Measurements from ENCODE around the gene CST4.
"Not testable (repeated sequence)": the region's sequence is repeated elsewhere in the genome, so short reads cannot be mapped to it uniquely, and the experiment has no call there.

Gene CST4

GRCh38 chr20:23688684-23689398 is at the start of gene CST4:
TSS of gene CST4 (minus strand) at chr20:23689038. CDS start at chr20:23688969, 69 bp downstream.
- DNase-seq = peak in 2 of 3 experiments; percentile 20 to 26

- not testable (repeated sequence) for DNase-seq
Observed at GRCh38 chr20:23735391-23735790, 46.6 kb upstream of the CST4 start.

DNA sequence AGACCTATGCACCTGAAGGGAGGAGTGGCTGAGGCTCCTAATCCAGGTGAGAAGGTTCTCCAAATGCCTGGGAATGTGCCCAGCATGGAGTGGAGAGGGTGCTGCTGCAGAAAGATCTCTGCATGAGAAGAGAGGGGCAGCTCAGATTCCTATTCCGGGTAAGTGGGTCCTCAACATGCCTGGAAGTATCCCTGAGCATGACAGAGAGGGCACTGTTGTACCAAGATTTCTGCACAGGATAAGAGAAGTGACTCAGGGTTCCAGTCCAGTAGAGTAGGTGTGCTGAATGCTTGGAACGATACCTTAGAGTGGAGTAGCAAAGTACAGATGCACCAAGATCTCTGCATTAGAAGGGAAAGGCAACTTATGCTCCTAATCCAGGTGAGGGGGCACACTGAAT is 46.1 kb upstream of the CST4 start:
- DNase-seq = not testable (repeated sequence)

DNA sequence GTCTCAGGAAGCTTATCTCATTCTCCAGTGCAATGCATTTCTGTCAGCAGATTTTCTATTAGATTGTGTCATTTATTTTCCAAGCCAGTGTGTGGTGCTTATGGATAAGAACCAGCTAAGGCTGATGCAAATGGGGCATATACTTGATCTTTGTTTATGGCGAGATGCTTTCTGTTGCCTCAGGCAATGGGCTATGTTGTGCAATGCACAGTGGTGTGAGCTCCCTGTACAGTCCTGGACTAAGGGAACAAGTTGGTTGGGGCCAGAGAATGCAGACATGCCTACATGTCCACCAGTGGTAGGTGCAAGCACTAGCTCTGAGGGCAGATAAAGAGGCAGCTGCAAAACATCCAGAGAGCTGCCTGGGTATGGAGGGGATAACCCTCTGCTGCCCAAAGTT is 45.6 kb upstream of the CST4 start:
- not testable (repeated sequence) for DNase-seq

DNA sequence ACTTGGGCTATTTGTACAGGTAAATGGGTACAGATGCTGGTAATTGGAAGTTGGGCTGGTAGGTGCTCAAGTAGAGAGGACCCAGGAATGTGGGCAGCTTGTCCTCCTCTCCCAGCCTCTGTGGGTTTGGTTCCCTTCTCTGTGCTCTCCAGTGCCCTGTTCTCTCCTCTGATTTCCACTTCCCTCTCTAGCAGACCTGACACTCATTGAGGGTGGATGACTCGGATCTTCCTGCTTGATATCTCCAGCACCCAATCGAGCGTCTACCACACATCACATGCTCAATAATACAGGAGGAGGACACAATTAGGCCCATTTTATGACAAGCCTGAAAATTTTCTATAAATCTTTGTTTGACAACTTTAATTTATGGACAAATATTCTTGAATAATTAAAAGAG is 38.2 kb upstream of the CST4 start:
- no peak for DNase-seq

- no peak for DNase-seq
Observed at GRCh38 chr20:23725102-23725501, 36.3 kb upstream of the CST4 start.

- peak; percentile 3 to 48 (median 15) for DNase-seq
Observed at GRCh38 chr20:23723659-23724307, 34.9 kb upstream of the CST4 start.

DNA sequence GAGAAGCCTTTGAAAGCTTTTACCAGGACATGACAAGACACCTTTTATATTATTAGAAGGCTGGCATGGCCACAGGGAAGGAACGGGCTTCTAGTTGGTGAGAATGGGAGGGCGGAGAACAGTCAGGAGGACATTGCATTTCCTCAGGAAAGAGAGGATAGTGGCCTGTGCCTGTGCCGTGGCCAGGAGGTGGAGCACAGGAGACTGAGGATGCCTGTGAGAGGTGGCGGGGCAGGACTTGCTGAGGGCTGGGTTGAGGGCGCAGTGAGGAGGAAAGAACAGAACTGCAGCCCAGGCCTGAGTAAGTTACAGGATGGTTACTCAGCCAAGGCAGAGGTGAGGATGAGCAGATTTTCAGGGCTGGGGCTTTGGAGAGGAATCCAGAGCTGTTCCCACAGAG is 34.0 kb upstream of the CST4 start:
- not testable (repeated sequence) for DNase-seq

DNA sequence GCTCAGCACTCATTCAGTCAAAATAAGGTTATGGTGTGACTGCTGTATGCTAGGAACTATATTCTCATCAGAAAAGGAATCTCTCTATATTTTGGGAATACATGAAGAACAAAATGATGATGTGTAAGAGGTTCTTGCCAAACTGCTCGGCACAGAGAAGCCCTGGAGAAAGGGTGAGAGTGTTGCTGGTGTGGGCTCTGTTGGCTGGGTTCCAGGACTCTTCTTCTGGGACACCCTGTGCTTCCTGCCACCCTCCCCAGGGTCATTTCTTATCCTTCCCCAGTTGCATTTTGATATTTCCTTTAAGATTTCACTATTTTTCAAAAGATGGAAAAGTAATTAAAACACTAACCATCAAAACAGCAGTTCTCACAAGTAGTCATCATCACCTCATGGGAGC is 33.1 kb upstream of the CST4 start:
- DNase-seq = no peak

- DNase-seq = not testable (repeated sequence)
Observed at GRCh38 chr20:23719351-23719750, 30.5 kb upstream of the CST4 start.

DNA sequence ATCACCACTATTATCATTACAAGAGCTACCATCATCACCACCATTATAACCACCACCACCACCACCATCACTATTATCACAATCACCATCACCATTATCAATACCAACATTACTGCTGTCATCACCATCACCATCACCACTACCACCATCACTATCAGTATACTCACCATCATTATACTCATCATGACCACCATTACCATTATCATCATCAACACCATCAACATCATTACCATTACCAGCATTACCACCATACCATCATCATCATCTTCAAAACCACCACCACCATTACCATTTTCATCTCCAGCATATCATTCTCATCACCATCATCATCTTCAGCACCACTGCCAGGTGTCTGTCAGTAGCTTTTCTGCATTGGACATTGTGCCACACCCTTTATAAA is 22.9 kb upstream of the CST4 start:
- DNase-seq = not testable (repeated sequence)

DNA sequence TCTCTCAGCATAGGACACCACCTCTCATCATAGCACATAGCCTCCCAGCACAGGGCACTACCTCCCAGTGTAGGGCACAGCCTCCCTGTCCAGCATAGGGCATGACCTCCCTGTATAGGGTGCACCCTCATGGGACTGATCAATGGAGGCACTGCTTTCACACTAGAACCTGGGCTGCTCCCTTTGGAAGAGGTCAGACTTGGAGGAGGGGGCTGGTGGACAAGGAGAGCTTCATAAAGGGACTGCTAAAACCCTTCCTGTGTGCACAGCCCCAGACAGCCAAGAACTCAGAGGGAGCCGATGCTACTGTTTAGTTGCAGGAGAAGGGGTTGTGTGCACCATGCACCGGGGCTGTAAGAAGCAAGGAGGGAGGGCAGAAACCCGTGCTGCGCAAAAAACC is 21.9 kb upstream of the CST4 start:
- no peak for DNase-seq

DNA sequence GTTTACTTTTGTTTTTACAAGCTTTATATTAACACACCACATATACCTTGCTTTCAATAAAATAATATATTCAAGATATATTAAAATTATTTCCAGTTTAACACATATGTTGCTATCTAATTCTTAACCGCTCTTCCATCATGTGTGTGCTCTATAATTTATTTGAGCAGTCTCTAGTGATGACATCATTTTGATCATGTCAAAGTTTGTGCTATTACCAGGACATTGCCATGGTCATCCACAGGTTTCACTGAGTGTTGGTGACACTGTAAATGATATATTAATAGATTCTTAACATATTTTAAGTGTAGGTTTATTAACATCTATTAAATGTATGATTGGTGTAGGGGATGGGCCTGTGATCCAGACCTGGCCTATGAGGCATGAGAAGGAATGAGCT is 17.1 kb upstream of the CST4 start:
- no peak for DNase-seq

- DNase-seq = no peak
Observed at GRCh38 chr20:23702021-23702420, 13.2 kb upstream of the CST4 start.

DNA sequence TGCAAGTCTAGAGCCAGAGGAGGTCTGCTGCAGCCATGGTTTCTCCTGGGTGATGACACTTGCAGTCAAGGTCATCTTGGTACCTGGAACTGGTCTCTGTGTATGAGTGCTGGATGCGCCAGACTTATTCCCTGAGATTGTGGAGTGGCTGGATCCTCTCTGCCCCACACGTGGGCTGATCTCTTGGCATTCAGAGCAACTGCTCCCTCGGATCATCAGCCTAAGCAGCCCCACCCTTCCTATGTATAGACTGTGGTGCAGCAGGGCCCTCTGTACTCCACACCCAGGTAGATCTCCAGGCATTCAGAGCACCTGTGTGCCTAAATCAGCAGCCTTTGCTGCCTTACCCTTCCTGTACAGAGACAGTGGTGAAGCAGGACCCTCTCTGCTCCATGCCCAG is 12.1 kb upstream of the CST4 start:
- DNase-seq = no peak

- no peak for DNase-seq
Observed at GRCh38 chr20:23697947-23698346, 9.1 kb upstream of the CST4 start.

DNA sequence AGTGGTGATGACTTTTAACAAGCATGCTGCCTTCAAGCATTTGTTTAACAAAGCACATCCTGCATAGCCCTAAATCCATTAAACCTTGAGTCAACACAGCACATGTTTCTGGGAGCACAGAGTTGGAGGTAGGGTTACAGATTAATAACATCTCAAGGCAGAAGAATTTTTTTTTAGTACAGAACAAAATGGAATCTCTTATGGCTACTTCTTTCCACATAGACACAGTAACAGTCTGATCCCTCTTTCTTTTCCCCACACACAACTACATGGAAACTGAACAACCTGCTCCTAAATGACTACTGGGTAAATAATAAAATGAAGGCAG is 6.2 kb upstream of the CST4 start:
- peak in 2 of 3 experiments; percentile 10 to 35 for DNase-seq

DNA sequence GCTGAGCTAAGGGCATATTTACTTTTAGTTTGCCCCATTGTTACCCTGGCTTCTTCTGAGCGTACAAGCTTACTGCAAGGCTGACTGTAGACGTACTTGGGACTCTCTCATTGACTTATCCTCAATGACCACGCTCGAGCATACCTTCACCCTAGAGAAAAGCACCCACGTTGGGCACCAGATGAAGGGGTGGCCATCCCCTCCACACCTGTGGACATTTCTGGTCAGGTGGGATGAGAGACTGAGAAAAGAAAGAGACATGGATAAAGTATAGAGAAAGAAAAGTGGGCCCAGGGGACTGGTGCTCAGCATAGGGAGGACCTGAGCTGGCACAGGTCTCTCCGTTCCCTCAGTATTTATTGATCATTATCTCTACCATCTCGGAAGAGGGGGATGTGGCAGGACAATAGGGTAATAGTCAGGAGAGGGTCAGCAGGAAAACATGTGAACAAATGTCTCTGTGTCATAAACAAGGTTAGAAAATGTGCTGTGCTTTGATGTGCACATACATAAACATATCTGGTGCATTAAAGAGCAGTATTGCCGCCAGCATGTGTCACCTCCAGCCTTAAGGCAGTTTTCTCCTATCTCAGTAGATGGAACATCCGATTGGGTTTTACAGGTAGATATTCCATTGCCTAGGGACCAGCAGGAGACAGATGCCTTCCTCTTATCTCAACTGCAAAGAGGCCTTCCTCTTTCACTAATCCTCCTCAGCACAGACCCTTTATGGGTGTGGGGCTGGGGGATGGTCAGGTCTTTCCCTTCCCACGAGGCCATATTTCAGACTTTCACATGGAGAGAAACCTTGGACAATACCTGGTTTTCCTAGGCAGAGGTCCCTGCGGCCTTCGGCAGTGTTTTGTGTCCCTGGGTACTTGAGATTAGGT is 5.6 kb upstream of the CST4 start:
- DNase-seq = not testable (repeated sequence)

- not testable (repeated sequence) for DNase-seq
Observed at GRCh38 chr20:23692725-23693619, 4.1 kb upstream of the CST4 start.

GRCh38 chr20:23691675-23692074 is 2.8 kb upstream of the CST4 start:
- DNase-seq = no peak

DNA sequence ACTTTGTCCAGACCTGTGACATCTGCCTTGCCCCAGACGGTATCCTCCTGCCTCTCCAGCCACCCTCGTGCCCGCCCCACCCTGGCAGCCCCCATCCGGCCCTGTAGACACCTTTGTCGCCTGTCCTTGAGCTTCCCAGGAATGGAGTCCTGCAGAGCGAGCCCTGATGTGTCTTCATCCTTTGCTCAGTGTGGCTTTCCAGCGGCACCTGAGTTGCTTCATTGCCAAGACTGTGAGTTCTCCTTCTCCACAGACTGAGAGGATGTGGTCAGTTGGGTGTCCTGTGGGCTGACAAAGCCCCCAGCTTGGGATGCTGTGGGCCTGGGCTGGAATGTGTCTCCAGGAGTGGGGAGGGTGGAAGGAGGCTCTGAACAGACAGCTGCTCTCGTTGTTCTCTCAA is 1.7 kb upstream of the CST4 start:
- DNase-seq = no peak

- DNase-seq = no peak
Observed at GRCh38 chr20:23689399-23689690, 507 bp upstream of the CST4 start.

GRCh38 chr20:23687986-23688385 is 852 bp downstream of the CST4 start:
- DNase-seq = no peak

Measured in NCI-H1417 (cell line).